GM12878 (cell line): Measurements from ENCODE around the gene UBC. TPM values are rescaled to one million over a fixed set of nuclear protein-coding genes. Genes with fewer than 3 reads are reported as not detected.

Experiments used
- ATAC-seq: fragments of 200-7000 bp; cut with Tn5 transposase; 3 replicates; pipeline ENCODE4 v1.9.1; 2020; ENCODE audit warnings: mild to moderate bottlenecking, moderate library complexity
- BruUV-seq: library from RNA; stranded (reverse); fragments of 400-500 nt; replicated peaks from 2 replicates; lab custom pipeline; 2021; lab: Mats Ljungman, UMichigan
- CTCF ChIA-PET: fragments of 300-600 bp; sonication (Branson Sonifier 250); formaldehyde crosslinking; extraction: SDS; loops from one replicate; lab custom pipeline; 2021; ENCODE audit warnings: inconsistent platforms; lab: Yijun Ruan, JAX
- POLR2A ChIA-PET: fragments of 350-600 bp; formaldehyde crosslinking; extraction: SDS; loops from one replicate; lab custom pipeline; 2021; ENCODE audit warnings: inconsistent platforms; lab: Charles Lee
- RAD21 ChIA-PET: fragments of 300-600 bp; sonication (Branson Sonifier 250); formaldehyde crosslinking; loops from one replicate; lab custom pipeline; 2023; ENCODE audit warnings: antibody characterized with exemption; ENCODE audit not compliant: unreplicated experiment; lab: Charles Lee
- SMC1A ChIA-PET: fragments of 300-600 bp; sonication (Branson Sonifier 250); formaldehyde crosslinking; loops from one replicate; lab custom pipeline; 2023; ENCODE audit not compliant: unreplicated experiment, uncharacterized antibody; lab: Charles Lee
- DNase-seq: peaks from one replicate; pipeline ENCODE4 v3.0.0-alpha.2; 2011; ENCODE audit warnings: low read depth, low spot score
- FAIRE-seq: peaks from 3 replicates; lab custom pipeline; 2011; peaks lifted over from hg19 to GRCh38; lab: Jason Lieb, UNC
- H2AFZ ChIP-seq: 2 replicates; pipeline ENCODE4 v1.6.0; 2011; ENCODE audit warnings: low read depth, low read length, control low read depth; ENCODE audit not compliant: control insufficient read depth
- H3K27ac ChIP-seq: 2 replicates; pipeline ENCODE4 v1.5.1; 2011; ENCODE audit warnings: control low read depth; ENCODE audit not compliant: control insufficient read depth, insufficient read depth
- H3K27me3 ChIP-seq, 2 experiments: replicated peaks in 1 of 2; 2 replicates each; pipeline versions ENCODE4 v1.6.0 to v1.6.1; 2011; ENCODE audit warnings: low read length in 1 of 2; ENCODE audit not compliant: control insufficient read depth in 2 of 2, insufficient read depth in 2 of 2
- H3K36me3 ChIP-seq, 2 experiments: 2 replicates each; pipeline ENCODE4 v1.5.1; 2011; ENCODE audit warnings: low read length in 1 of 2; ENCODE audit not compliant: control insufficient read depth in 2 of 2, insufficient read depth in 2 of 2
- H3K4me1 ChIP-seq: 2 replicates; pipeline ENCODE4 v1.6.1; 2011; ENCODE audit warnings: mild to moderate bottlenecking, low read length, moderate library complexity, mixed read lengths; ENCODE audit not compliant: control insufficient read depth, insufficient read depth
- H3K4me2 ChIP-seq: 2 replicates; pipeline ENCODE4 v1.6.0; 2011; ENCODE audit warnings: control low read depth; ENCODE audit not compliant: control insufficient read depth, insufficient read depth
- H3K4me3 ChIP-seq: fragments of 200-600 bp; sonication (generic); 2 replicates; pipeline ENCODE4 v1.5.1; 2016
- H3K79me2 ChIP-seq: 2 replicates; pipeline ENCODE4 v1.6.0; 2011; ENCODE audit warnings: low read length; ENCODE audit not compliant: control insufficient read depth, insufficient read depth
- H3K9ac ChIP-seq: 2 replicates; pipeline ENCODE4 v1.8.0; 2011; ENCODE audit warnings: low read length, control low read depth, mixed read lengths; ENCODE audit not compliant: control insufficient read depth, insufficient read depth
- H3K9me3 ChIP-seq: replicated peaks from 3 replicates; pipeline ENCODE4 v1.5.1; 2011; ENCODE audit warnings: mild to moderate bottlenecking, low read length; ENCODE audit not compliant: control insufficient read depth, insufficient read depth
- H4K20me1 ChIP-seq: 2 replicates; pipeline ENCODE4 v1.6.0; 2011; ENCODE audit not compliant: control insufficient read depth, insufficient read depth
- ATF7 ChIP-seq: fragments of 450-650 bp; IDR thresholded peaks from 2 replicates; pipeline ENCODE4 v1.6.1; 2016; ENCODE audit warnings: low read depth, mild to moderate bottlenecking
- HDAC2 ChIP-seq: fragments of 200-600 bp; sonication (generic); IDR thresholded peaks from 2 replicates; pipeline ENCODE4 v1.6.1; 2017
- JUND ChIP-seq: IDR thresholded peaks from 2 replicates; pipeline ENCODE4 v1.6.1; 2012; ENCODE audit warnings: low read depth, mild to moderate bottlenecking, low read length, improper control_type of control experiment, moderate library complexity
- MEF2A ChIP-seq: IDR thresholded peaks from 2 replicates; pipeline ENCODE4 v1.6.1; 2011; ENCODE audit warnings: low read depth, mild to moderate bottlenecking, low read length, moderate library complexity; ENCODE audit not compliant: insufficient read depth
- MEF2B ChIP-seq: fragments of 450-650 bp; IDR thresholded peaks from 2 replicates; pipeline ENCODE4 v1.6.1; 2018; ENCODE audit warnings: mild to moderate bottlenecking, moderate library complexity; ENCODE audit not compliant: partially characterized antibody, poor library complexity, severe bottlenecking
- NBN ChIP-seq: fragments of 450-650 bp; IDR thresholded peaks from 2 replicates; pipeline ENCODE4 v1.6.1; 2016
- PRDM15 ChIP-seq: fragments of 450-650 bp; formaldehyde crosslinking; IDR thresholded peaks from 2 replicates; pipeline ENCODE4 v1.4.0; 2020; ENCODE audit warnings: mild to moderate bottlenecking, moderate library complexity
- SUZ12 ChIP-seq: fragments of 200-600 bp; sonication (generic); IDR thresholded peaks from one replicate; pipeline ENCODE4 v1.6.1; 2018; ENCODE audit warnings: antibody characterized with exemption, mild to moderate bottlenecking; ENCODE audit not compliant: unreplicated experiment
- TCF12 ChIP-seq: IDR thresholded peaks from 2 replicates; pipeline ENCODE4 v1.6.1; 2011; ENCODE audit warnings: low read depth, mild to moderate bottlenecking, low read length
- ZNF622 ChIP-seq: fragments of 450-650 bp; IDR thresholded peaks from 2 replicates; pipeline ENCODE4 v1.6.1; 2017; ENCODE audit warnings: mild to moderate bottlenecking, inconsistent platforms
- WGBS: methylation state at CpG from one replicate; pipeline ENCODE4 v1.1.6; 2016; ENCODE audit warnings: low lambda C conversion rate; ENCODE audit not compliant: insufficient replicate concordance, insufficient coverage; ENCODE audit errors: missing lambda C conversion rate; 5-methylcytosine and 5-hydroxymethylcytosine counted together
- in situ Hi-C: fragments of 300-500 bp; cut with MboI; formaldehyde crosslinking; loops from 9 replicates; pipeline ENCODE4 v1.14.3; 2018; ENCODE audit warnings: mixed read lengths
- intact Hi-C: fragments of 100-400 bp; cut with micrococcal nuclease; formaldehyde crosslinking; loops from one replicate; pipeline ENCODE4 v1.14.2; 2022; ENCODE audit not compliant: unreplicated experiment
- polyA plus RNA-seq, 11 experiments: library from polyadenylated mRNA; depleted of rRNA in 4 of 11; unstranded in 6 of 11; stranded (reverse) in 5 of 11; fragments of >200 nt; fragmentation: Nextera tagmentation in 4 of 11; fragmentation: Illumina TruSeq in 1 of 11; extraction: Ambion mirVana in 4 of 11; extraction: Trizol in 1 of 11; gene quantifications; 1 replicate in 1 of 11; 2 replicates in 10 of 11; pipeline versions ENCODE4 v1.2.1 to v1.2.3, GENCODE V29; 2011 to 2016; ENCODE audit warnings: inconsistent platforms in 2 of 11, missing spikeins in 2 of 11, low read depth in 1 of 11
- total RNA-seq, 4 experiments: library from RNA; depleted of rRNA in 3 of 4; stranded (reverse); fragments of >200 nt in 3 of 4; fragmentation: Illumina TruSeq in 1 of 4; extraction: Trizol in 1 of 4; gene quantifications; 2 replicates each; pipeline versions ENCODE4 v1.2.1 to v1.2.3, GENCODE V29; 2013 to 2021

Gene UBC
- total and polyA plus RNA-seq, 10 of the 15 experiments (the other 5 are each of a cell fraction or from before 2014, with no cell fraction given): 653 to 1,666 (median 874) TPM

GRCh38 chr12:124867401-124867930 lies 47.0 kb downstream of the UBC start:
- ChIA-PET SMC1A (no interaction called here), RAD21 (no interaction called here), CTCF (no interaction called here), POLR2A (no interaction called here)
- no peaks in the 10 kb centered on the region for H3K27me3 ChIP-seq
- no peaks in the 10 kb centered on the region for H3K9me3 ChIP-seq
- 69% methylated on average over 6 of the region's 6 CpGs for WGBS
- ATAC-seq (no peak), DNase-seq (no peak), FAIRE-seq (no peak)
- no peak overlapping the region for H3K4me3 ChIP-seq
- H3K9ac ChIP-seq: no peak overlapping the region
- H3K4me1 ChIP-seq: peaks cover 15% of the 10 kb centered on the region
- intact Hi-C loops (no loop called here), in situ Hi-C loops (no loop called here)
- no TSS peak for BruUV-seq
- TF ChIP-seq MEF2A (no peak), ZNF622 (no peak), MEF2B (no peak), TCF12 (no peak), JUND (no peak), SUZ12 (no peak)
- H3K79me2 ChIP-seq: peaks cover 13% of the 10 kb centered on the region
- H3K36me3 ChIP-seq: no peaks in the 10 kb centered on the region
- no peak overlapping the region for H2AFZ ChIP-seq
- H4K20me1 ChIP-seq: no peaks in the 10 kb centered on the region
- H3K4me2 ChIP-seq: no peak overlapping the region
- H3K27ac ChIP-seq: no peak overlapping the region

DNA sequence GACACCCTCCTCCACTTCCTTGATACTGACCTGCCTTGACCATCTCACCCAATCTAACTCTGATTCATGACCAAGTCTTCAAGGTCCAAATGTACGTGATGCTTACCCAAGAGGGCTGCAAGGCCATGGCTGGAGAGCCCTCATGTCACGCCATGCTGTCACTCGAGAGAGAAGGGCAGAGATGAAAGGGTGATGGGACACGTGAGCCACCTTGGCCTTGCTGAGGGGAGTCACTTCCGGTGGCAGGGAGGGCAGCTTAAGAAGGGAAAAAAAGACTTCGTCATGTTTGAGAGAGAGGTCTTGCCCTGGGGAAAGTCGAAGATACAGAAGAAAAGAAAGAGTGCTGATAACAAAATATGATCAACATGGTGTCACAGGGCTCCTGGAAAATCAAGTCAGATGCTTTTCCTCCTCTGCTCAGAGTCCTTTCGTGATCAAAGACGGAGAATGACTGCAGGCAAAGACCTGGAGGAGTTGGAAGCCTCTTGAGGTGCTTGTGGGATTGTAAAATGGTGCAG lies 47.5 kb downstream of the UBC start:
- Histone ChIP-seq H3K27me3 (no peaks in the 10 kb centered on the region), H2AFZ (no peak overlapping the region), H3K27ac (no peak overlapping the region), H4K20me1 (no peaks in the 10 kb centered on the region), H3K4me1 (peaks cover 18% of the 10 kb centered on the region), H3K9me3 (no peaks in the 10 kb centered on the region), H3K9ac (no peak overlapping the region), H3K4me3 (no peak overlapping the region), H3K79me2 (peaks cover 18% of the 10 kb centered on the region), H3K36me3 (no peaks in the 10 kb centered on the region), H3K4me2 (no peak overlapping the region)
- in situ Hi-C loops: no loop called here
- DNase-seq (no peak), ATAC-seq (no peak), FAIRE-seq (no peak)
- ChIA-PET RAD21 (no interaction called here), CTCF (interaction anchor here (1.1 kb wide), 1 partner anchor 12 kb away, joined by 4 read pairs; no protein-coding TSS in a partner anchor), POLR2A (no interaction called here), SMC1A (interaction anchor here (1.0 to 1.2 kb wide), 2 partner anchors 20 to 79 kb away, joined by 3 read pairs; no protein-coding TSS in a partner anchor)
- intact Hi-C loops: no loop called here
- TF ChIP-seq HDAC2 (no peak), ZNF622 (no peak), NBN (no peak), PRDM15 (CRISPR knock-in tag) (no peak), MEF2A (no peak), ATF7 (no peak)
- BruUV-seq: no TSS peak
- 88% methylated on average over 9 of the region's 9 CpGs for WGBS
